Retina (tissue), 1 donor: ENCODE measurements around the gene UNC5C.

Experiments
- DNase-seq: peaks from one replicate; pipeline ENCODE4 v3.0.0-alpha.2; 2016

UNC5C gene

GRCh38 chr4:95516528-95517017 lies 32.2 kb downstream of the UNC5C start:
- peak; percentile 37 for DNase-seq

DNA sequence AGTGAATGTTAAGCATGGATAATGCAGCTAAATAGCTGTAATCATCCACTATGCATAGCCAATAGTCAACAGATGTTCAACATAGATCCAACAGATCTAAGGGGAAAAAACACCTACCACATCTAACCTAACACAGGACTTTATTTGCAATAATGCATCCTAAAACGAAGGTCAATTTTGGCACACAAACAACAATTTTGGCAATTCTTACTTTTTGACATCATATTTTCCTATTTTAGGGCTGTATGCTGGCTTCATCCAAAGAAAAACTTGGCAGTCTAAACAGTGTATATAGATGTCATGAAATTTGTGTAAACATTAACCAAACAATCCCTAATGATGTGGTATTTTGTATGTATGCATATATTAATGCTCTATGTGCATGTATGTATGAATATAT lies 33.2 kb downstream of the UNC5C start:
- DNase-seq: no peak

- no peak for DNase-seq
Measured at GRCh38 chr4:95513022-95513421, 35.8 kb downstream of the UNC5C start.

DNA sequence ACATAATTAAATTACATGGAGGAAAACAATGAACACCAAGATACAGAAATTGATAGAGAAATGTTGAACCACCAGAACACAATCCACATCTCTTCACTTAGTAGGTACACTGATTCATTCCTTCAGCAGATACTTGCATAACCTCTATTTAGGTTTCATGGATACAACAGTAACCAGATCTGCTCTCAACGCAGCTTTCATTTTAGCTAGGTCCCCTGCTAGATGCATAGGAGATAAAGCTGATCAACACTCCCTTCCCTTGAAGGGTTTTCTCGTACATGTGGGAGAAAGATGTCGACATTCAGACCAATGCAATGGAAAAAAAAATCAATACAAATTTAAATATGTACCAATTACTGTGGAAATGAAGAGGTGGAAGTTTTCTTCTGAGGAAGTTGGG lies 37.3 kb downstream of the UNC5C start:
- DNase-seq: no peak

DNA sequence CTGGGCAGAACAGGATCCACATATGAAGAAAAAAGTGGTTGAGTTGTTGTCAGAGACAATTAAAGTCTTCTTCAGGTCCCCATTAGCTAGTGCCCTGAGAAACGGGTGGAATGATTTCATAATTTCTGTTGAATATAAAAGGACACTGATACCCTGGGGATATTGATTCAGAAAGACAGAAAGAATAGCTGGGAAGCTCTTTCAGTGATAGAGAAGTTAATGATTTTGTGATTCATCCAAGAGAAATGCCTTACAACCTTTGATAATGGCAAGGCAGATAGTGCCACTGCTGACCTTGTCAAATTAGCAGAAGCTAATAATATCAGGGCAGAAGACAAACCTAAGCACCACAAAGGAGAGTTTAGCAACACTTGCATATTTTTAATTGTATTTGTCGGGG lies 37.9 kb downstream of the UNC5C start:
- DNase-seq: peak; percentile 56

- DNase-seq: no peak
Measured at GRCh38 chr4:95510145-95510544, 38.6 kb downstream of the UNC5C start.

GRCh38 chr4:95508421-95508820 lies 40.4 kb downstream of the UNC5C start:
- no peak for DNase-seq

DNA sequence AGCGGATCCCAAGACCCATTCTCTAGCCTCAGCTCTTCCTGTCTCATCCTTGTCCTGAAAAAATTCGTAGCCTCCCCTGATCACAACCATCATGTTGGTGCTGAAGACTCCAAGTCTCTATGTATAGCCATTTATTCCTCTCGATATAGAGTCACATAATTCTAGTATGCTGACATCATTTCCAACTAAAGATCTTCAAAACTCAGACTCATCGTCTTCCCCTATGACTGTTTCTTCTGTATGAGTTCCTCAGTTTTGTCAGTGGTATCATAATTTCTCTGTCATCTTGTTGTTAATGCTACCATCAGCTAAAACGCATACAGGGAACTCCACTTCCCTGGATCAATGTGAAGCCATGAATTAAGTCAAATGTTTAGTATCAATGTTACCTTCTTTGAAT lies 41.2 kb downstream of the UNC5C start:
- DNase-seq: no peak

DNA sequence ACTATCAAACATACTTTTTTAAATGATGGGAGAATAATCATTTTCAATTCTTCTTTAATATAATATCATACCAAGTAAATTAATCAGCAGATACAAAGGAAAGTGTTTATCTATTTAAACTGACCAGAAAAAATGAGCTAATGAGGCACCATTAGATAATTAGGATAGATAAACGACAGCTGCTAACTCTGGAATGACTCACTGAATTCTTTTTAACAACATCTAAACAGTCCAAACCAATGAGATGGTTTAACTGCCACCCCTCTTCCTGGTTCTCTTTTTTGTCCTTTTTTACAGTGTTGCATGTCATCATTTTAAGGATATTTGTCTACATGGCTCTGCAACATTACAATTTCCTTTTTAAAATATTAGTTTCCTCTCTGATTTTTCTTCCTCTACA lies 41.6 kb downstream of the UNC5C start:
- no peak for DNase-seq

GRCh38 chr4:95506264-95506663 lies 42.5 kb downstream of the UNC5C start:
- DNase-seq: no peak

DNA sequence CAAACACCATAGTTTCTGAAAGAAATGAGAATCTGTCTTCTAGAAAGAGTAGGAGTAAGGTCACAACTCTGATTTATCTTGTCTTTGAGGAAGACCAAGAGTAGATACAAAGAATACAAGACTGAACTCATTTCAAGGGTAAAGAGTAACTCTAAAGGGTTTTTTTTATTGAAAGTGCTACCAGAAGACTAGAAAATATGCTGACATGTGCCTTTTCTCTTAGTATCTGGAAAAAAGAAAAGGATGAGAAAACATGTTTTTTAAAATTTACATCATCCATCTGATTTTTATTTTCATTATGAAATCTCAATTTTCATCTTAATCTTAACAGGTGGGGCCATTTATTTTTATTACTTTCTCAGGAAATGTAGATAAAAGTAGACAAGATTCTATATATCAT lies 43.0 kb downstream of the UNC5C start:
- DNase-seq: no peak

DNA sequence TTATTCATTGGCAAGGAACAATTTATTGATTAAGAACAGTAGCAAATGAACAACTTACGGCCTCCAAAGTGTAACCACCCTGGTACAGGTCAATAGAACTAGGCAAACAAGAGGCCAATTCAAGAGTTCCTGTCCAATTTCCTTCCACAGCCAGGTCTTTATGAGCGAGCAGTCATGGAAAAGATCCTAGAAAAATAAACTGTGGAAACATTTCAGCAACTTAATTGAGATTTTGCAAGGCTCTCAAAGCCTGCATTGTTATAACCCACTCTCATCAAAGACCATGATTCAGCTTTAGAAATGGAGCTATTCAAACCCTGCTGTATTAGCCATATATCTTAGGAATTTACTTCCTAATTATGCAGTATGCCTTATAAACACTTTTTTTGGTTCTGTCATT lies 43.6 kb downstream of the UNC5C start:
- DNase-seq: no peak

DNA sequence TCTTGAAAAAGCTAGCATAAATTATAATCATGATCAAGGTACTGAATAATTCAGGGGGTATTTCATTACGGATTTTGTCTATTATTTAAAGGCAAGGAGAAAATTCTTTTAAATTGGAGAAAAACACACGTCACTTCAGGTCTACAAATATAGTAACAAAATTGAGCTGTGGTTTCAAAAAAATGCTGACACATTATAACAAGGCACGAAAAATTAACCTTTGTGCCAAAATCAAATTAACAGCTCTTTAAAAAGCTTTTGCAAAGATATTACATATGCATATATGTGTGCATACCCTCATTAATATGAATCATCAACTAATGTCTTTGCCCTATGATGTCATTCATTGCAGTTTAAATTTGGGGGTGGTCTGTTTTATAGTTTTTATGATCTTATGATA lies 44.3 kb downstream of the UNC5C start:
- no peak for DNase-seq

GRCh38 chr4:95500361-95500760 lies 48.4 kb downstream of the UNC5C start:
- DNase-seq: no peak

GRCh38 chr4:95499291-95499696 lies 49.5 kb downstream of the UNC5C start:
- no peak for DNase-seq

DNA sequence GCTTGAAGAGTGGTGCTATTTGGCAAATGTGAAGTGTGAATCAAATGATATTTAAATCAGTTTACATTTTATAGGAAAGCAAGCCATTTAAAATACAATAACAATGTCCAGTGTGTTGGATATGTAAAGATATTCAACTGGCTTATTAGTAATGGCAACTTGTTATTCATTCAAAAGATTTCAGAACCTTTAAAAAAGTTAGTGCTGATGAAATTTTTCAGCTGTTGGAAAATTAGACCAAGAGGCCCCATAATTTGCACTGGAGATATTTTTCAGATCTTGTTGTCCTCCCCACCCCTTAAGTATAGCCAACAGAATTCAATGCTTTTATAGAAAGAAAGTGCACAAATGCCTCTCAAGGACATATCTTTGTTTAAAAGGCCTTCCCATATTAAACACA lies 54.6 kb downstream of the UNC5C start:
- no peak for DNase-seq

GRCh38 chr4:95478679-95479078 lies 70.1 kb downstream of the UNC5C start:
- DNase-seq: no peak

GRCh38 chr4:95476121-95476520 lies 72.7 kb downstream of the UNC5C start:
- no peak for DNase-seq

DNA sequence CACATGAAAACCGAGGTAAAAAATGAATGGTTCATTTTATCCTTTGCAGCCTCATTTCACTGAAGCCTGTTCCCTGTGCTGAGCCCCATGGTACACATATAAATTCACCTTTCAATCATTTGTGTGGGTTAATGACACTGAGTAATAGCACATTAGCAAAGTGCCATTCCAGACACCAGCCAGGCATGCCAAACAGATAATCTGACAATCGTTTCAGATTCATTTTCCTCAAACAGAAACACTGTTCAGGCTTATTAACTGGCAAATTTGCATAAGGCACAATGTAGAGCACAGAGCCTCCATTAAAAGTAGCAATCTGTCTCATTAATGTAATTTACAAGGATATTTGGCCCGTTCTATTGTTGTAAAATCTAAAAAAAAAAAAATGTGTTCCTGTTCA lies 76.2 kb downstream of the UNC5C start:
- no peak for DNase-seq

DNA sequence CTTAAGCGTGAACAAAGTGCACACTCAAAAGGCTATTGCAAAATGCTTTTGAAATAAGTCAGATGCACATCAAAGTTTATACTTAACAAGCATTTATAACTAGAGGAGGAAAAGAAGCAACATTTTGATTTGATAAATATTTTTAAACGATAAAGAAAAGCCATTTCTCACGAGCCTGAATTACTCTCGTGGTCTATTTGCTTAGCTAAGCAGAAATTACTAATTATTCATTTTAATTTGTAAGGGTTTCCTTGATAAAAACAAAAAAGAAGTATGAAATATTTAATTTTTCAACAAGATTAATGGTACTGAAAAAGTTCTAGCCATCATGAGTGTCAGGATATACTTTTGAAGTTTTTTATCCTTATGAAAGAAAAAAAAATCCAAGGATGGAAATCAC lies 78.2 kb downstream of the UNC5C start:
- no peak for DNase-seq

DNA sequence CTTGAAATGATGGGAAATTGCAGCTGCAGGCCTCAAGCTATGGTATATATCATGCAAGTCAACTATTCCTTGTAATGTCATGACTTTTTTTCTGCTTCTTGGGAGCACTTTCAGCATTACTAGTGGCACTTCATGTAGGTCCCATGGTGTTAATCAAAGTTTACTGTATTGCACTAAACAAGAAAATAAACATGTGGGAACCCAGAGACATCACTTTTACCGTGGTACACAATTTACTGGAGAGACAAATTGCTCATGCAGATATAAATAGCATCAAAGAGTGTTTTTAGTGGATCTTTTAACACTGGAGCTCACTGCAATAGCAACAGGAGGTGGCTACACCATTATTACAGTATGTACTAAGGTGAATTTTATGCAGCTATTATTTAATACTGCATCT lies 79.2 kb downstream of the UNC5C start:
- DNase-seq: no peak

DNA sequence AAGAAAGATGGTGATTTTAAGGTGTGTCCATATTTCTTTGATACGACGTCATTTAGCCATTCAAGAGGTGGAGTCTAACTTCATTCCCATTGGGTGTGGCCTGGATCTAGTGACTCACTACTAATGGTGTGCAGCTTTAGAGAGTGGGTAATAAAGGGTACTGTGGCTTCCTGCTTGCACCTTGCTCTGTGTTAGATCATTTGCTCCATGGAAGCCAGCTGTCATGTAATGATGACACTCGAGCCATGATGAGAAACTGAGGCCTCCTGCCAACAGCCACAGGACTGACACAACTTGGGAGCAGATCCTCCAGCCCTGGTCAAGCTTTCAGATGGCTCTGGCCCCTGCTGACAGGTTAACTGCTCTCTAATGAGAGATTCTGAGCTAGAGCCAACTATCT lies 82.0 kb downstream of the UNC5C start:
- no peak for DNase-seq

DNA sequence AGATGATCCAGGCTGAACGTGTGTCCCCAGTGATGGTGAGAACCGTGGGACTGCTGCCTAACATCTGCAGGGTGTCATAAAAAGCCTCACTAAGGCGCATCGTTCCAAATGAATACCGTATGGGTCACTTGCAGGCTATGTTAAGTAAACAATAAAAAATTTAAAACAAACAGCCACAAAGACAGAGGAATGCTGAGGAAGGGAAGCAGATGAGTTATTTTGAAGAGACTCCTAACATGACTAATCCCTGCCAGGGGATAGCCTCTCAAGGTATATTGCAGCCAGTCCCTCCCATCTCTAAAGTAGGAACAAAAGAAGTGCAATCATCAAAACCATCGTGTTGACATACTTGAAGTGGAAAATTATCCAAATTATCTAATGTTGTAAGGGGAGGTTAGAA lies 83.8 kb downstream of the UNC5C start:
- DNase-seq: no peak

DNA sequence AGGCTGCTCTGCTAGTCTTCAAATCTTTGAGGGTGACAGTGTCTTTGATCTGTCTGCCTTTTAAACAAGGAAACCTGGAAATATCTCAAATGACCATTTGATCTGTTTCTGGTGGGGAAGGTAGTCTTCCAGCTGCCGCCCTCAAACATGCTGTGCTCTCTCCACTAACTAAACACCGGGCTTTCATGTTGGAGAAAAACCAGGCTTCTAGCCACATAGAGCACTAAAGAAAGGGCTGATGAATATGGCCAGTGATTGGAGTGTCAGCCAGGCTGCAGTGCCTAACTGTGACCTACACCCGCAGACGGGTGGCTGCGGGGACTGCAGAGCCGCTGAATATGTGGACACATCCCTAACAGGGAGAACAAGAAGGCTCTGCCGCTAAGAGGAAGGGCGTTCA lies 85.9 kb downstream of the UNC5C start:
- DNase-seq: no peak

- DNase-seq: no peak
Measured at GRCh38 chr4:95457353-95457752, 91.4 kb downstream of the UNC5C start.

DNA sequence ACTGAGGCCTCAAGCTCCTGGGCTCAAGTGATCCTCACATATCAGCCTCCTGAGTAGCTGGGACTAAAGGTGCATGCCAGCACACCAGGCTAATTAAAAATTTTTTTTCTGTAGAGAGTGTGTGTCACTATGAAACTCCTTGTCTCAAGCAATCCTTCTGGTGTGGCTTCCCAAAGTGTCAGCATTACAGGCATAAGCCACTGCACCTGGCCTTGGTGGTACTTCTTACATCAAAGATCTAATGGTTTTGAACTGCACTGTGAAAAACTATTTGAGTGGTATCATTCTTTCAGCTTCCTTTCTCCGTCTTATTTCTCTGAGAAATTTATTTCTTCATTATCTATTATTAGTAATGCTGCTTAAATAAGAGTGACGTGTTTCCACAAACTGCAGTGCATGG lies 98.5 kb downstream of the UNC5C start:
- DNase-seq: no peak
